HepG2 (cell line): Measurements from ENCODE around the gene MRPL50. TPM values are rescaled to one million over a fixed set of nuclear protein-coding genes. Genes with fewer than 3 reads are reported as not detected.

Experiments used
- ELF3 ChIP-seq: IDR thresholded peaks from 2 replicates; pipeline ENCODE4 v1.6.1; 2016; ENCODE audit warnings: missing genetic modification reagents, missing compliant biosample characterization
- ERF ChIP-seq: IDR thresholded peaks from 2 replicates; pipeline ENCODE4 v1.6.1; 2018; ENCODE audit warnings: missing biosample characterization, missing genetic modification reagents
- FOXO1 ChIP-seq: sonication (generic); formaldehyde crosslinking; IDR thresholded peaks from 2 replicates; pipeline ENCODE4 v1.4.0; 2020; ENCODE audit warnings: missing genetic modification reagents
- FUBP1 ChIP-seq: sonication (generic); formaldehyde crosslinking; IDR thresholded peaks from 2 replicates; pipeline ENCODE4 v1.5.1; 2020; ENCODE audit warnings: missing genetic modification reagents, mild to moderate bottlenecking, borderline replicate concordance
- GTF2F1 ChIP-seq: fragments of 150-350 bp; IDR thresholded peaks from 2 replicates; pipeline ENCODE4 v1.6.1; 2014; ENCODE audit warnings: low read length
- HMGA1 ChIP-seq: sonication (generic); formaldehyde crosslinking; conservative IDR thresholded peaks from 2 replicates; pipeline ENCODE4 v1.4.0; 2020; ENCODE audit warnings: missing genetic modification reagents
- KMT2A ChIP-seq: sonication (generic); formaldehyde crosslinking; IDR thresholded peaks from 2 replicates; pipeline ENCODE4 v1.4.0; 2020; ENCODE audit warnings: missing genetic modification reagents
- MAZ ChIP-seq, 2 experiments: sonication (generic) in 1 of 2; formaldehyde crosslinking in 1 of 2; IDR thresholded peaks; 2 replicates each; pipeline versions ENCODE4 v1.5.0 to v1.6.1; 2012 to 2020; ENCODE audit warnings: low read depth in 2 of 2, mild to moderate bottlenecking in 2 of 2, borderline replicate concordance in 1 of 2, improper control_type of control experiment in 1 of 2, low read length in 1 of 2, missing genetic modification reagents in 1 of 2, moderate library complexity in 1 of 2
- MXI1 ChIP-seq: IDR thresholded peaks from 3 replicates; pipeline ENCODE4 v1.6.1; 2012; ENCODE audit warnings: low read depth, low read length, inconsistent platforms, borderline replicate concordance
- SAP130 ChIP-seq: IDR thresholded peaks from 2 replicates; pipeline ENCODE4 v1.6.1; 2016; ENCODE audit warnings: low read depth
- SIN3A ChIP-seq: IDR thresholded peaks from 2 replicates; pipeline ENCODE4 v1.6.1; 2011; ENCODE audit warnings: low read depth, mild to moderate bottlenecking, control low read depth, low read length, borderline replicate concordance
- SP1 ChIP-seq, 2 experiments: fragments of 450-650 bp in 1 of 2; sonication (generic) in 1 of 2; formaldehyde crosslinking in 1 of 2; IDR thresholded peaks; 2 replicates each; pipeline versions ENCODE4 v1.4.0 to v1.6.1; 2016 to 2020; ENCODE audit warnings: missing genetic modification reagents in 1 of 2
- SRSF1 ChIP-seq: fragments of 200-400 bp; formaldehyde crosslinking; optimal IDR thresholded peaks from 2 replicates; pipeline ENCODE3; 2017; ENCODE audit warnings: mild to moderate bottlenecking, low read depth, low read length, moderate library complexity
- TBX2 ChIP-seq: sonication (generic); formaldehyde crosslinking; IDR thresholded peaks from 2 replicates; pipeline ENCODE4 v1.5.0; 2020; ENCODE audit warnings: missing genetic modification reagents, mild to moderate bottlenecking, borderline replicate concordance
- TCF7 ChIP-seq: sonication (generic); IDR thresholded peaks from 2 replicates; pipeline ENCODE4 v1.6.1; 2016; ENCODE audit warnings: antibody characterized with exemption, low read depth
- ZNF281 ChIP-seq: sonication (generic); formaldehyde crosslinking; IDR thresholded peaks from 2 replicates; pipeline ENCODE4 v1.4.0; 2020; ENCODE audit warnings: missing genetic modification reagents, borderline replicate concordance
- ZNF317 ChIP-seq: sonication (generic); formaldehyde crosslinking; IDR thresholded peaks from 2 replicates; pipeline ENCODE4 v1.5.0; 2020; ENCODE audit warnings: mild to moderate bottlenecking, missing genetic modification reagents
- ZNF331 ChIP-seq: sonication (generic); formaldehyde crosslinking; IDR thresholded peaks from 2 replicates; pipeline ENCODE4 v1.4.0; 2020; ENCODE audit warnings: missing genetic modification reagents
- ZNF501 ChIP-seq: sonication (generic); formaldehyde crosslinking; IDR thresholded peaks from 2 replicates; pipeline ENCODE4 v1.5.1; 2020; ENCODE audit warnings: mild to moderate bottlenecking, moderate library complexity, missing genetic modification reagents
- ZNF577 ChIP-seq: sonication (generic); formaldehyde crosslinking; IDR thresholded peaks from 2 replicates; pipeline ENCODE4 v1.4.0; 2020; ENCODE audit warnings: mild to moderate bottlenecking, low read depth, missing genetic modification reagents, borderline replicate concordance
- ZNF615 ChIP-seq: sonication (generic); formaldehyde crosslinking; IDR thresholded peaks from 2 replicates; pipeline ENCODE4 v1.5.0; 2020; ENCODE audit warnings: mild to moderate bottlenecking, missing genetic modification reagents, borderline replicate concordance
- ZNF761 ChIP-seq: sonication (generic); formaldehyde crosslinking; conservative IDR thresholded peaks from 2 replicates; pipeline ENCODE4 v1.4.0; 2020; ENCODE audit warnings: mild to moderate bottlenecking, missing genetic modification reagents
- ZNF780A ChIP-seq: sonication (generic); formaldehyde crosslinking; IDR thresholded peaks from 2 replicates; pipeline ENCODE4 v1.8.0; 2022; ENCODE audit warnings: mild to moderate bottlenecking, missing genetic modification reagents, moderate library complexity
- ZNF891 ChIP-seq: sonication (generic); formaldehyde crosslinking; IDR thresholded peaks from 2 replicates; pipeline ENCODE4 v1.5.0; 2020; ENCODE audit warnings: mild to moderate bottlenecking, missing genetic modification reagents
- polyA plus RNA-seq, 8 experiments: library from polyadenylated mRNA; depleted of rRNA in 3 of 8; stranded (reverse) in 7 of 8; unstranded in 1 of 8; fragments of >200 nt; fragmentation: Illumina TruSeq in 4 of 8; extraction: Trizol in 4 of 8; gene quantifications; 2 replicates each; pipeline versions ENCODE4 v1.2.1 to v1.2.3, GENCODE V29; 2011 to 2016; ENCODE audit warnings: low read depth in 4 of 8, missing spikeins in 1 of 8, mixed read lengths in 1 of 8; ENCODE audit not compliant: insufficient read depth in 1 of 8
- total RNA-seq, 5 experiments: library from RNA; depleted of rRNA; stranded (reverse); fragments of >200 nt; fragmentation: Illumina TruSeq; extraction: Trizol; gene quantifications; 2 replicates each; pipeline ENCODE4 v1.2.3, GENCODE V29; 2016; ENCODE audit warnings: low read depth in 1 of 5
- TF ChIP-seq, protein P1 (sequence below): sonication (generic); formaldehyde crosslinking; IDR thresholded peaks from 2 replicates; pipeline ENCODE4 v1.5.0; 2020; ENCODE audit warnings: missing genetic modification reagents

MRPL50 gene
- total and polyA plus RNA-seq, 2 of the 13 experiments (the other 11 are each of a cell fraction or from before 2014, with no cell fraction given) = 37.1 to 70.0 TPM

DNA sequence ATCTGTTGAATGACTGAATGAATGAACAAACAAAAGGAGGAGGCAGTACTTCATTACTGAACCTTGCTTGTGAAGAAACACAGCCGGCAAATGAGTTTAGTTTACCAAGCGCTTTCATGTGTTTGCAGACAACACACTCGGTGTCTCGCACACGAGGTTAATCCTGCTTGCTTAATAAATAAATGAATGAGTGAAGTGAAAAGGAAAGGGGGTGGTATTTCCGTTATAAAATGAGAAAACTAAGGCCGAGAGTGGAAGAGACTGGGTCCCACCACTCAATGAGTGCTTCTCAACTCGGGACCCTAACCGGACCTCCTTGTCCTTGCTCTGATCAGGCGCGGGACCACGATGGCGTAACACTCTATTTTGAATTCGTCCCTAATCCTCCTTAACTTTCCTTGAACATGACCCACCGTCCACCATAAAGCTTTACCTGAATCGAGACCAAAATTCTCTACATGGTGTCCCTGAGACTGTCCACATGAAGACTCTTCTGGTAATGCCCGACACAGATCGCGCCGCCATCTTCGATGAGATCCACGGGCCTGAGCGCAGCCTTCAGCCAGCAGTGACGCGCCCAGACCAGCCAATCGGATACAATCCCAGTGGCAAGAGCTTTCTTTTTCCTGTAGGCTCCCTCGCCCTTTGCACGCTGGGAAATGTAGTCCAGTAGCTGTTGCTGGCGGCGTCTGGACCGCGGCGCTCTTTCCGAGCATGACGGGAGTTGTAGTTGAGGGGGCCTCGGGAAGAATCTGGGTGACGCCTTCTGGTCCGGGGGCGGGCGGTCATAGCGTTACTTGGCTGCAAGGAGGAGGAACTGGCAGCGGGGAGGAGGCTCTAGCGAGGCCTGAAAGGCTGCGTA, at the start of gene MRPL50, which contains the start of gene ZNF189 (continued):
- TF ChIP-seq, protein P1, sequence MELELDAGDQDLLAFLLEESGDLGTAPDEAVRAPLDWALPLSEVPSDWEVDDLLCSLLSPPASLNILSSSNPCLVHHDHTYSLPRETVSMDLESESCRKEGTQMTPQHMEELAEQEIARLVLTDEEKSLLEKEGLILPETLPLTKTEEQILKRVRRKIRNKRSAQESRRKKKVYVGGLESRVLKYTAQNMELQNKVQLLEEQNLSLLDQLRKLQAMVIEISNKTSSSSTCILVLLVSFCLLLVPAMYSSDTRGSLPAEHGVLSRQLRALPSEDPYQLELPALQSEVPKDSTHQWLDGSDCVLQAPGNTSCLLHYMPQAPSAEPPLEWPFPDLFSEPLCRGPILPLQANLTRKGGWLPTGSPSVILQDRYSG (CRISPR knock-in tag) = no peak
- TF ChIP-seq ELF3 (CRISPR knock-in tag) (peak; percentile 92), ZNF331 (CRISPR knock-in tag) (no peak), TCF7 (no peak), MAZ (IDR thresholded peaks at IDR 0.05; ENCODE audit: borderline replicate concordance, low read depth, low read length) (no peak), MAZ (CRISPR knock-in tag; IDR thresholded peaks at IDR 0.05; ENCODE audit: low read depth) (no peak; the same call in 1 of the 2 replicates), ZNF891 (CRISPR knock-in tag) (no peak), ZNF780A (no peak), FOXO1 (CRISPR knock-in tag) (peak; percentile 39), ZNF761 (CRISPR knock-in tag) (peak; percentile 90; the same call in 1 of the 2 replicates), HMGA1 (no peak), SRSF1 (peak; percentile 25), ZNF501 (CRISPR knock-in tag) (peak; percentile 90), ERF (CRISPR knock-in tag) (peak; percentile 69; the same call in 1 of the 2 replicates), TBX2 (CRISPR knock-in tag) (peak; percentile 77), ZNF615 (CRISPR knock-in tag) (no peak), ZNF577 (CRISPR knock-in tag) (no peak), SP1 (IDR thresholded peaks at IDR 0.05) (no peak), SP1 (CRISPR knock-in tag; IDR thresholded peaks at IDR 0.05) (peak; percentile 31; the same call in 1 of the 2 replicates), ZNF317 (CRISPR knock-in tag) (peak; percentile 50), KMT2A (CRISPR knock-in tag) (peak; percentile 97), SAP130 (peak; percentile 91), FUBP1 (CRISPR knock-in tag) (no peak), ZNF281 (CRISPR knock-in tag) (no peak), MXI1 (peak; percentile 67; the same call in 2 of the 3 replicates), GTF2F1 (0 out of 2 replicates have a peak, but pooled peaks have one; percentile 56), SIN3A (peak; percentile 25; the same call in 1 of the 2 replicates)
